Ectodermal cell (in vitro differentiated cells): ENCODE measurements around the gene PFKL.

ENCODE experiments used
- H3K27ac ChIP-seq: 2 replicates; pipeline ENCODE4 v1.7.0; 2013; ENCODE audit warnings: mild to moderate bottlenecking, low read depth, low read length; ENCODE audit not compliant: insufficient read depth, poor library complexity, severe bottlenecking
- H3K27me3 ChIP-seq: 2 replicates; pipeline ENCODE4 v1.7.0; 2013; ENCODE audit warnings: mild to moderate bottlenecking, low read length; ENCODE audit not compliant: insufficient read depth, control insufficient read depth, poor library complexity, severe bottlenecking
- H3K36me3 ChIP-seq: one replicate; pipeline ENCODE4 v1.7.0; 2013; ENCODE audit warnings: low read length; ENCODE audit not compliant: control insufficient read depth, insufficient read depth
- H3K4me1 ChIP-seq: one replicate; pipeline ENCODE4 v1.7.0; 2013; ENCODE audit warnings: low read length; ENCODE audit not compliant: control insufficient read depth, insufficient read depth
- H3K4me3 ChIP-seq: 2 replicates; pipeline ENCODE4 v1.7.0; 2013; ENCODE audit warnings: low read depth, low read length, control low read depth; ENCODE audit not compliant: insufficient read depth
- H3K9me3 ChIP-seq: 2 replicates; pipeline ENCODE4 v1.7.0; 2013; ENCODE audit warnings: mild to moderate bottlenecking, low read length, moderate library complexity; ENCODE audit not compliant: control insufficient read depth
- WGBS, 2 experiments: methylation state at CpG; one replicate each; pipeline ENCODE4 v1.1.7; 2013; ENCODE audit warnings: missing lambda C conversion rate in 2 of 2; 5-methylcytosine and 5-hydroxymethylcytosine counted together

PFKL gene

DNA sequence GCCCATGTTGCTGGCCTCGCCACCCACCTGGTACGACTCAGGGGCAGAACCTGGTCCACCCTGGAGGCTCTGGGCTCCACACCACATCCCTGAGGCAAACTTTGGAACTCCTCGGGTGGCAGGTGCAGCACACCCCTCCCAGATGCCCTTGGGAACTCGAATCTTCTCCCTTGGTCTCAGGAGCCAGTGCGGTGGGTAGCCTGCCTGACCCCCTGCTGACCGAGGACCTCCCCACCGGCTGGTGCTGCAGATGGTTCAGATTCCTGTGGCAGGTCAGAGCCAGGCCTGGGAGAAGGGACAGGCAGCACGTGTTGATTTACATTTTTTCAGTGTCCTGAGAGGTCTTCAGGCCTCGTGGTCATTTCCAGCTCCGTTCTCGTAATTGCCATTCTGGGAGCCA lies 45.6 kb downstream of the PFKL start:
- H3K4me1 ChIP-seq: no peaks in the 10 kb centered on the region
- WGBS, 2 experiments: 76 to 78% methylated on average over 11 of the region's 11 CpGs

DNA sequence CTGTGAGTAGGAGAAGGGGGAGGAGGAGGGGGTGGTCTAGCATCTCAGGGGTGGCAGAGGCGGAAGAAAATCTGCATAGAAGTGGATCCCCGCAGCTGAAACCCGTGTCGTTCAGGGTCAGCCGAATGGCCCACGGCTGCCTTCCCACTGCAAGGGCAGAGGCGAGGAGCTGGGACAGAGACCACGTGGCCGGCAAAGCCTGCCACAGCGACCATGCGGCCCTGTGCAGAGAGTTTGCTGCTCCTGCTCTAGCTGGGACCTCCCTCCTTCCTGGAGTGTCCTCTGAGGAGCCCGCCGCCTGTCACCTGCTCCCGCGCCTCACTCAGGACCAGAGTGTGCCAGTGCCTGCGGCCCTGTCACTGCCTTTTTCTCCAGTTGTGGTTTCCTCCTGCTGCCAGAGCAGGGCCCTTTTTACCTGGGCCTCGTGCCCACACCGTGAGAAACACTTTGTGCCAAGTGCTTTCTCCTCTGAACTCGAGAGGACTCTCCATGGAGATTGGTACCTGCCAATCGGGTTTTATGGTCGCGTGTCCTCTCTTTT lies 48.1 kb downstream of the PFKL start:
- 84 to 87% methylated on average over 22 of the region's 22 CpGs for WGBS, 2 experiments
- Histone ChIP-seq H3K27me3 (no peaks in the 10 kb centered on the region), H3K4me3 (no peak overlapping the region), H3K9me3 (no peaks in the 10 kb centered on the region), H3K4me1 (no peaks in the 10 kb centered on the region), H3K27ac (no peak overlapping the region), H3K36me3 (no peaks in the 10 kb centered on the region)

More for the DNA sequence above, 45.6 kb downstream of the PFKL start:
- Histone ChIP-seq H3K36me3 (no peaks in the 10 kb centered on the region), H3K4me3 (no peak overlapping the region), H3K27me3 (no peaks in the 10 kb centered on the region), H3K27ac (no peak overlapping the region), H3K9me3 (no peaks in the 10 kb centered on the region)

DNA sequence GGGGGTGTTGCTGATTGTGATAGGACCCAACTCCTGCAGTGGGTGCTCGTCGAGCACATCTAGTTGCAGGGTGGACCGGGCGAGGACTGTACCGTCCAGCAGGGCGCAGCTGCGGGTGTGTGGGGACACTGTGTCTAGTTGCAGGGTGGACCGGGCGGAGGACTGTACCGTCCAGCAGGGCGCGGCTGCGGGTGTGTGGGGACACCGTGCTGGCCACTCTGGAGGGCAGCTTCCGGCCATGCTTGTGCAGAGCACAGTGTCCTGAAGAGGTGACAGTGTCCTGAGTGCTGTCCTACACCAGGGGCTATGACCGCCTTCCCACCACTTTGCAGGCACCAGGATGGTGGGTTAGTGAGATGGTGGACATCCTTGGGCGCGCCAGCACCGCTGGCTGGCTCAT lies 49.0 kb downstream of the PFKL start:
- Histone ChIP-seq H3K36me3 (no peaks in the 10 kb centered on the region), H3K9me3 (no peaks in the 10 kb centered on the region), H3K4me1 (no peaks in the 10 kb centered on the region), H3K27me3 (no peaks in the 10 kb centered on the region), H3K4me3 (no peak overlapping the region), H3K27ac (no peak overlapping the region)
- 95 to 96% methylated on average over 19 of the region's 19 CpGs for WGBS, 2 experiments

DNA sequence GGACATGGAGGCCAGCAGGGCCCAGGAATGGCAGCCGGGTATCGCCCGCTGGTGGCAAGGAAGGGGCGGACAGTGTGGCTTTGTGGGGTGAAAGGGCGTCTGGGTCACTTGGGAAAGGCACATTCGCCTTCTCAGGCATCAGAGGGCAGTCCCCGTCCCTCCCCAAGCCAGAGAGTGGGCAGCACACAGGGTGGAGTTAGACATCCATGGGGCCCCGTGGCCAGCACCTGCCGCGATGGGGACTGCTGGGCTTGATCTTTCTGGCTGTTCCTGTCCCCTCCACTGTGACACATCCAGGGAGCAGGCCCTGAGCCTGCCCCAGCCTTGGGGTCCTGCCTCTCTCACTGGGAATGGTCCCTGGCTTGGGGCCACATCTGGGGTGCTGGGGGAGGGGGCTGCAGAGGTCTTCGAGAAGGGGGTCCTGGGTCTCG lies 49.6 kb downstream of the PFKL start:
- no peaks in the 10 kb centered on the region for H3K9me3 ChIP-seq
- H3K4me1 ChIP-seq: no peaks in the 10 kb centered on the region
- H3K27ac ChIP-seq: no peak overlapping the region
- no peak overlapping the region for H3K4me3 ChIP-seq
- H3K36me3 ChIP-seq: no peaks in the 10 kb centered on the region
- 91 to 92% methylated on average over 12 of the region's 12 CpGs for WGBS, 2 experiments
- no peaks in the 10 kb centered on the region for H3K27me3 ChIP-seq

DNA sequence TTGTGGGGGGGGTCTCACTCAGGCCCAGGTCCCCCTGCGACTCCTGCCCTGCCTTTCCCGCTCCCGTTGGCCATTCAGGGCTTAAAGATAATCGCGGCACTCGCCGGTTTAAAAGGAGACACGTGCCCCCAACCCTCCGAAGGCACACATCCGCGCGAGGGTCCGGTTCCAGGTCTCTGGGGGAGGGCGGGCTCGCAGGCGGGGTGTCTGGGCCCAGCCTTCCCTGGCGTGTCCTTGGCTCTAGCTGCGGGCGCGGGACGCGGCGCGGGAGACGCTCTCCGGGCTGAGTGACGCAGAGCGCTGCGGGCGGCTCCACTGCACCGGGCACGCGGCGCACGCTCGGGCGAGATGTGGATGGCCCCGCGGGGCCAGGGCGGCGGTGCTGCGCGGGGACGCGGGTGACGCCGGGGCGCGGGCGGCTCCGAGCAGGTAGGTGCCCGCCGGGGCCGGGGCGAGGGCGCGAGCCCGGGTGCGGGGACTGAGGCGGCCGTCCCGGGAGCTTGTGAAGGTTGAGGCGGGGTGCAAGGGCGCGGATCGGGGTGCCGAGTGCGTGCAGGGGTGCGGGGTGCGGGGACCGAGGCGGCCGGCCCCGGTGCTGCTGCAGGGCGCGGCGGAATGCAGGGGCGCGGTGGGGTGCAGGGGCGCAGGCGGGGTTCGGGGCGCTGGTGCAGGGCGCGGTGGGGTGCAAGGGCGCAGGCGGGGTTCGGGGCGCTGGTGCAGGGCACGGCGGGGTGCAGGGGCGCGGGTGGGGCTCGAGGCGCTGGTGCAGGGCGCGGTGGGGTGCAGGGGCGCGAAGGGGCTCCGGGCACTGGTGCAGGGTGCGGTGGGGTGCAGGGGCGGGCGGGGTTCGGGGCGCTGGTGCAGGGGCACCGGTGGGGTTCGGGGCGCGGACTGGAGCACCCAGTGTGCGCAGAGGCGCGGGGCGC lies 50.3 kb downstream of the PFKL start:
- Histone ChIP-seq H3K9me3 (no peaks in the 10 kb centered on the region), H3K27me3 (no peaks in the 10 kb centered on the region), H3K4me3 (no peak overlapping the region), H3K27ac (no peak overlapping the region), H3K4me1 (no peaks in the 10 kb centered on the region), H3K36me3 (no peaks in the 10 kb centered on the region)
- WGBS, 2 experiments: 94 to 95% methylated on average over 113 of the region's 113 CpGs

DNA sequence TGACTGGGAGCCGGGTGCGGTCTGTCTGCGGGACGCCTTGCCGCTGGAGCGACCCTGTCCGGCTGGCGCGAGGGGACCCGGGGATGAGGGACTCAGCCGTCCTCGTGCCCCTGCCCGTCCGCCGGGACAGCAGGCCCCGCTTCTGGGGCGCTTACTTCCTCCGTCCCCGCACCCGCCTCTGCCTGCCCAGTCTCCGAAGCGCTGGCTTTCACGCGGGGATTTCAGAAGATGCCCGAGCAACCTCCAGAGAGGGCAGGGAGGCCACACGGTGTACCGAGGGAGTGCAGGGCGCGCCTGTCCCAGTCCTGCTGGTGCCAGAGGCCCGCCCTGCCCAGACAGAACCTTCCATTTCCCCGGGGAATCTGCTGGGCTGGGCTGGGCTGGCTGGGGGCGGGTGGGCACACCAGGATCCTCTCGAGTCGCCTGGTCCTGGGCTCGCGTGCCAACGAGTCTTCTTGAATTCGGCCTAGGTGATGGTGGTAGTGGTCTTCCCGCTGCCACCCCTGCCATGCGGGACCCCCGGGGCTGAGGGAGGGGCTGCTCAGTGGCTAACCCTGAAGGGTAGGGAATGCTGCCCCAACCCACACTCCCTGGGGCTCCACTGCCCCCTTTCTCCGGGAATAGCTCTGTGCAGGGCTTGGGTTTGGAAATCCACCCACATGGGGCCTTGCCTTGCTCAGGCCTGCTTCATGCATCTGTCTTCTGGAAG lies 51.1 kb downstream of the PFKL start:
- H3K9me3 ChIP-seq: no peaks in the 10 kb centered on the region
- no peaks in the 10 kb centered on the region for H3K4me1 ChIP-seq
- no peaks in the 10 kb centered on the region for H3K36me3 ChIP-seq
- H3K4me3 ChIP-seq: no peak overlapping the region
- 92 to 94% methylated on average over 42 of the region's 42 CpGs for WGBS, 2 experiments
- no peaks in the 10 kb centered on the region for H3K27me3 ChIP-seq
- no peak overlapping the region for H3K27ac ChIP-seq

DNA sequence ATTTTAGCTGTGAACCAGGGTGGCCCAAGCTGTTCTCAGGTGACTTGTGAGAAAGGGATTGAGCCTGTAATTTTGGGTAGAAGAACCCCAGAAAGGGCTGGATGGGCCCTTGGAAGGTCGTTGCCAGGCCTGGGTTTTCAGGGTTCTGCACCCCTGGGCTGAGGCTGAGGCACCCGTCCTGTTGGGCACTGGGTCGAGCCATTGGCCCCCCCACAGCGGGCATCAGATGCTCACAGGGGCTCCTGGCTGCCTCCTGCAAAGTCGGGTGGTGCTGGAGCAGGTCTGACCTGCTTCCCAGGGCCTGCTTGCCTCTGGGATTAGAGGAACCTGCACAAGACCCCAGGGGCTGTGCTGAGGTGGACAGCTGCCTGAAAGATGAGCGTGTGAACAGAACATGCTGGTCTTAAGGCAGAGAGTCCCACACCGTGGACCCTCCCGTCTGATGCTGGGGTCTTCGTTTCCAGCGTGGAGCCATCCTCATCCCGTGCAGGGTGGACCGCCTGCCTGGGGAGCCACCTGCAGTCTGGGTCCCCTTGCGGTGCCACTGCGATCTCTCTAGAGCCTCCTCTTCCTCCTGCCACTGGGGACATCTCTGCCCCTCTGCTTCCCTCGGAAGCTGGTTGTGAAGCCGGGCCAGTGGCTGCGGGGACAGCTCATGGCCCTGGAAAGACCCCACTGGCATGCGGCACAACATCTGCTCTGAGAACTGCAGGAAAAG lies 51.8 kb downstream of the PFKL start:
- Histone ChIP-seq H3K4me3 (no peak overlapping the region), H3K27me3 (no peaks in the 10 kb centered on the region), H3K4me1 (no peaks in the 10 kb centered on the region), H3K27ac (no peak overlapping the region), H3K9me3 (no peaks in the 10 kb centered on the region), H3K36me3 (no peaks in the 10 kb centered on the region)
- WGBS, 2 experiments: 93 to 94% methylated on average over 18 of the region's 18 CpGs

DNA sequence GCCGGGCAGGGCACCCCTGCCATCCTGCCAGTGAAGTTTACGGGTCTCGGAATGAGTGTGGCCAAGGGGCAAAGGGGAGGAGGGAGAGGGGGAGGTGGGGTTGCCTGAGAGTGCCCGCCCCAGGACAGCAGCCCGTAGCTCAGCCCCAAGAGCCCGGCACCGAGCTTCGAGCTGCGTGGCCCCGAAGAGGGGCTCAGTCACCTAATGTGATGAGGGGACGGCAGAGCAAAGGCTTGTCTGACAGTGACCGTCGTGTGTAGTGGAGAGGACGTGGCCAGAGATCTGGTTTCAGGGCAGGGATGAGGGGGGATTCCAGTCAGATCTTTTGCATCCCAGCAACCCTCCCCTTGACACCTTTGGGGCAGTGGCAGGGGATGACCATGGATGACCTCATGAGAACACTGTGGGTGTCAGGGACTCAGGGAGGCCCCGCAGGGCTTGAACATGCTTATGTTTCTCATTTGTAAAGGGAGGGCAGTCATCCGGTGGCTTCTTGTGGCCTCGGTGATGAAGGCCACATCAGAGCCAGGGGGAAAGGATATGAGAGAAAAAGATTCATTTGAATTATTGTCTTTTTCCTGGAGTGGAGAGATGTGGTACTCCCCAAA lies 52.5 kb downstream of the PFKL start:
- WGBS, 2 experiments: 91 to 93% methylated on average over 17 of the region's 17 CpGs
- H3K36me3 ChIP-seq: no peaks in the 10 kb centered on the region

DNA sequence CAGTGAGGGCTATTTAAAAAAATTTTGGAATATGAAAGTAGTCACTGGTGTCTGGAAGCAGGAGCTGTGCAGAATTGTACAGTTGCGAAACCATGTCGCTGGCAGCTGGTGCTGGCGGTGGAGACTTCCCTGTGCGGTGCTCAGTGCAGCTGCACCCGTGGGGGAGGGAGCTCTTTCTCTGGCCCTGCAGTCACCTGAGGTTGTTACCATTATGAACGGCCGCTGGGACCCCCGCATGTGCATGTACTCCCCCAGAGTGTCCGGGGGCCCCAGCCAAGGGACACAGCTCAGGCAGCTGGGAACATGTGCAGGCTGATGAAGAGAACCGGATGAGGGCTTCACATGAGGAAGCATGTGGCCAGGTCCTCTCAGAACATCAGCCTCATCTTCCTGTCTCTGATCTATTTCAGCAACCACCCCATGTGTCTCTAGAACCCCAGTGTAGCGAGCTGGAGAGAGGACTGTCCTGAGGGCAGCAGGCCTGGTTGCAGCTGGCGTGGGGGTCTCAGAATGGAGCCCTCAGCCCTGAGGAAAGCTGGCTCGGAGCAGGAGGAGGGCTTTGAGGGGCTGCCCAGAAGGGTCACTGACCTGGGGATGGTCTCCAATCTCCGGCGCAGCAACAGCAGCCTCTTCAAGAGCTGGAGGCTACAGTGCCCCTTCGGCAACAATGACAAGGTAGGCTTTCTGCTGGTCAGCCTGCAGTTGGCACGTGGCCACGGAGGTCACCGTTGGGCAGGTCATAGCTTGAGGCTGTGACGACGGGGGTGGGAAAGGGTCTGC lies 53.5 kb downstream of the PFKL start, which contains the start of gene TRPM2:
Gene TRPM2, plus strand, starts transcription at position 431 of the 780 bp plus-strand sequence. Its CDS starts 80 bp downstream, at position 511.
- 92 to 94% methylated on average over 21 of the region's 21 CpGs for WGBS, 2 experiments
- no peaks in the 10 kb centered on the region for H3K36me3 ChIP-seq
- H3K9me3 ChIP-seq: no peaks in the 10 kb centered on the region
- no peaks in the 10 kb centered on the region for H3K4me1 ChIP-seq
- H3K4me3 ChIP-seq: no peak within 1 kb of the TSS
- H3K27me3 ChIP-seq: no peaks in the 10 kb centered on the region
- no peak within 1 kb of the TSS for H3K27ac ChIP-seq

More for the DNA sequence above, 52.5 kb downstream of the PFKL start:
- Histone ChIP-seq H3K4me1 (no peaks in the 10 kb centered on the region), H3K4me3 (no peak overlapping the region), H3K27me3 (no peaks in the 10 kb centered on the region), H3K27ac (no peak overlapping the region), H3K9me3 (no peaks in the 10 kb centered on the region)
